ENCODE results near the gene CDKL4.
"Not testable (repeated sequence)": the region's sequence is repeated elsewhere in the genome, so short reads cannot be mapped to it uniquely, and the experiment has no call there.

The CDKL4 gene

GRCh38 chr2:39228413-39229209 is 15.2 kb downstream of the CDKL4 start:
- no peak for DNase-seq

GRCh38 chr2:39227628-39228412 is 15.9 kb downstream of the CDKL4 start:
- peak; percentile 38 for DNase-seq

GRCh38 chr2:39225567-39225966 is 18.2 kb downstream of the CDKL4 start:
- no peak for DNase-seq

- no peak for DNase-seq
Measured at GRCh38 chr2:39223909-39224308, 19.9 kb downstream of the CDKL4 start.

- no peak for DNase-seq
Measured at GRCh38 chr2:39221459-39221858, 22.3 kb downstream of the CDKL4 start.

- no peak for DNase-seq
Measured at GRCh38 chr2:39220136-39220535, 23.6 kb downstream of the CDKL4 start.

- no peak for DNase-seq
Measured at GRCh38 chr2:39218391-39218790, 25.4 kb downstream of the CDKL4 start.

GRCh38 chr2:39217192-39217550 is 26.6 kb downstream of the CDKL4 start:
- DNase-seq: no peak

GRCh38 chr2:39216346-39217191 is 27.2 kb downstream of the CDKL4 start:
- DNase-seq: no peak

GRCh38 chr2:39215545-39215944 is 28.2 kb downstream of the CDKL4 start:
- no peak for DNase-seq

GRCh38 chr2:39213015-39213414 is 30.8 kb downstream of the CDKL4 start:
- DNase-seq: no peak

GRCh38 chr2:39210846-39211245 is 32.9 kb downstream of the CDKL4 start:
- DNase-seq: no peak

- no peak for DNase-seq
Measured at GRCh38 chr2:39203382-39203781, 40.4 kb downstream of the CDKL4 start.

- no peak for DNase-seq
Measured at GRCh38 chr2:39202639-39203369, 41.0 kb downstream of the CDKL4 start.

- not testable (repeated sequence) for DNase-seq
Measured at GRCh38 chr2:39197003-39197402, 46.8 kb downstream of the CDKL4 start.

- DNase-seq: no peak
Measured at GRCh38 chr2:39194686-39195085, 49.1 kb downstream of the CDKL4 start.

GRCh38 chr2:39188960-39189494 is 54.7 kb downstream of the CDKL4 start:
- no peak for DNase-seq

- DNase-seq: no peak
Measured at GRCh38 chr2:39183673-39184072, 60.1 kb downstream of the CDKL4 start.

GRCh38 chr2:39181297-39181696 is 62.5 kb downstream of the CDKL4 start:
- no peak for DNase-seq

GRCh38 chr2:39179974-39180960 is 63.5 kb downstream of the CDKL4 start:
- DNase-seq: no peak

- no peak for DNase-seq
Measured at GRCh38 chr2:39178756-39179155, 65.0 kb downstream of the CDKL4 start.

All from NCI-H2107 (cell line).